Uterus (tissue), 4 donors: ENCODE data around the gene LUC7L2. TPM values are rescaled to one million over a fixed set of nuclear protein-coding genes. Genes with fewer than 3 reads are reported as not detected.

Experiments used
- DNase-seq, 2 donors: peaks; one replicate each; pipeline ENCODE4 v3.0.0-alpha.2; 2019 to 2020
- H3K27ac ChIP-seq, 2 donors: fragments of 200-600 bp; sonication (generic); 1 replicate in 1 of 2; 2 replicates in 1 of 2; pipeline ENCODE4 v1.5.1; 2016 to 2018
- H3K27me3 ChIP-seq, 2 donors: fragments of 200-600 bp; sonication (generic); one replicate each; pipeline ENCODE4 v1.5.1; 2018 to 2019; ENCODE audit warnings: control low read depth in 1 of 2
- H3K36me3 ChIP-seq, 2 donors: fragments of 200-600 bp; sonication (generic); one replicate each; pipeline ENCODE4 v1.5.1; 2019; ENCODE audit warnings: control low read depth in 1 of 2
- H3K4me1 ChIP-seq, 2 donors: fragments of 200-600 bp; sonication (generic); one replicate each; pipeline ENCODE4 v1.5.1; 2018 to 2019; ENCODE audit warnings: control low read depth in 1 of 2
- H3K4me3 ChIP-seq, 2 donors: fragments of 200-600 bp; sonication (generic); 1 replicate in 1 of 2; 2 replicates in 1 of 2; pipeline ENCODE4 v1.5.1; 2018 to 2019; ENCODE audit warnings: mild to moderate bottlenecking in 1 of 2
- H3K9me3 ChIP-seq, 2 donors: fragments of 200-600 bp; sonication (generic); one replicate each; pipeline ENCODE4 v1.5.1; 2019; ENCODE audit warnings: control low read depth in 1 of 2
- POLR2A ChIP-seq, 2 donors: fragments of 450-650 bp; IDR thresholded peaks; one replicate each; pipeline ENCODE4 v1.6.1; 2016; ENCODE audit warnings: antibody characterized with exemption in 2 of 2, mild to moderate bottlenecking in 1 of 2, moderate library complexity in 1 of 2
- intact Hi-C: fragments of 100-400 bp; cut with DNase I; formaldehyde crosslinking; loops from one replicate; pipeline ENCODE4 v1.15.1; 2023; ENCODE audit warnings: low total_unique reads
- total RNA-seq, 4 donors: library from RNA; depleted of rRNA in 3 of 4; stranded (reverse); fragments of >200 nt in 3 of 4; gene quantifications; one replicate each; pipeline versions ENCODE4 v1.1.0 to v1.2.4, GENCODE V29; 2014 to 2023
- TF ChIP-seq, protein P1 (sequence below), 4 experiments: fragments of 200-600 bp in 2 of 4; fragments of 450-650 bp in 2 of 4; sonication (generic) in 2 of 4; IDR thresholded peaks; one replicate each; pipeline ENCODE4 v1.5.1; 2016 to 2019; ENCODE audit warnings: antibody characterized with exemption in 4 of 4, mild to moderate bottlenecking in 2 of 4, moderate library complexity in 1 of 4
- donor health status: DM: yes; HTN: yes; CAD: no.

Gene LUC7L2
- total RNA-seq, 4 donors from 2014 or later, result 37.4 to 142 (median 72.6) TPM

DNA sequence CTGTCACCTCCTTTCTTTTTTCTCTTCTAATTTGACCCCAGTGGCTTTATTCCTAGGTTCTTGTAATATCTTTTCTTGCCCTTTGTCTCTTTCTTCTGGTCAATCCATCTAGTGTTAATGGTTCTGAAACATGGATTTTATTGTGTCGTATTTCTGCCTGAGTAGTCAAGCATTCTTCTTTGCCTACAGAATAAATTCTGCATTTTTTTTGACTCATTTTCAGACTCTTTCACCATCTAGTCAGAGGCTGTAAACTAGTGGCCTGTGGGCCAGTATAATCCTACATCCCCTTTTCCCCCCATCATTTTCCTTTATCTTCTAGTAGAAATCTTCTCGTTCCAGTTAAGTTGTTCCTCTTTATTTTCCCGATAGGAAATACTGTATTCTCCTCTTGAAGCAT lies 29.4 kb downstream of the LUC7L2 start:
- no peak for DNase-seq
- Histone ChIP-seq H3K27me3 (no peaks in the 10 kb centered on the region), H3K4me1 (no peaks in the 10 kb centered on the region), H3K9me3 (no peaks in the 10 kb centered on the region), H3K4me3 (no peak overlapping the region), H3K36me3 (no peaks in the 10 kb centered on the region), H3K27ac (no peak overlapping the region)
- TF ChIP-seq POLR2A (IDR thresholded peaks at IDR 0.05), result no peak
- TF ChIP-seq, protein P1, sequence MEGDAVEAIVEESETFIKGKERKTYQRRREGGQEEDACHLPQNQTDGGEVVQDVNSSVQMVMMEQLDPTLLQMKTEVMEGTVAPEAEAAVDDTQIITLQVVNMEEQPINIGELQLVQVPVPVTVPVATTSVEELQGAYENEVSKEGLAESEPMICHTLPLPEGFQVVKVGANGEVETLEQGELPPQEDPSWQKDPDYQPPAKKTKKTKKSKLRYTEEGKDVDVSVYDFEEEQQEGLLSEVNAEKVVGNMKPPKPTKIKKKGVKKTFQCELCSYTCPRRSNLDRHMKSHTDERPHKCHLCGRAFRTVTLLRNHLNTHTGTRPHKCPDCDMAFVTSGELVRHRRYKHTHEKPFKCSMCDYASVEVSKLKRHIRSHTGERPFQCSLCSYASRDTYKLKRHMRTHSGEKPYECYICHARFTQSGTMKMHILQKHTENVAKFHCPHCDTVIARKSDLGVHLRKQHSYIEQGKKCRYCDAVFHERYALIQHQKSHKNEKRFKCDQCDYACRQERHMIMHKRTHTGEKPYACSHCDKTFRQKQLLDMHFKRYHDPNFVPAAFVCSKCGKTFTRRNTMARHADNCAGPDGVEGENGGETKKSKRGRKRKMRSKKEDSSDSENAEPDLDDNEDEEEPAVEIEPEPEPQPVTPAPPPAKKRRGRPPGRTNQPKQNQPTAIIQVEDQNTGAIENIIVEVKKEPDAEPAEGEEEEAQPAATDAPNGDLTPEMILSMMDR (IDR thresholded peaks at IDR 0.05), result no peak
- intact Hi-C loops, result no loop called here

DNA sequence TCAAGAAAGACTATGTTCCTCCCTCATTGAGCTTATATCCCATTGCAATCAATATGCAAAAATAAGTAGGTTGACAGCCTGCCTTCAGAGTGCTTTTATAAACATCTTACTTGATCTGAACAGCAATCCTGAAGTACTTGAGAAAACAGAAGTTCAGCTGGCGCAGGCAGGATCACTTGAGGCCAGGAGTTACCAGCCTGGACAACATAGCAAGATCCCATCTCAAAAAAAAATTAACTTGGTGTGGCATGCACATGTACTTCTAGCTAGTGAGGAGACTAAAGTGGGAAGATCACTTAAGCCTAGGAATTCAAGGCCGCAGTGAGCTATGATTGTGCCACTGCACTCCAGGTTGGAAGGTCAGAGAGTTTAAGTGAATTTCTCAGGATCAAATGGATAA lies 30.1 kb downstream of the LUC7L2 start:
- Histone ChIP-seq H3K27ac (no peak overlapping the region), H3K4me1 (no peaks in the 10 kb centered on the region), H3K4me3 (no peak overlapping the region), H3K9me3 (no peaks in the 10 kb centered on the region), H3K36me3 (no peaks in the 10 kb centered on the region), H3K27me3 (no peaks in the 10 kb centered on the region)
- no peak for DNase-seq
- intact Hi-C loops, result no loop called here
- no peak for TF ChIP-seq POLR2A (IDR thresholded peaks at IDR 0.05)
- TF ChIP-seq, protein P1 (IDR thresholded peaks at IDR 0.05), result no peak

DNA sequence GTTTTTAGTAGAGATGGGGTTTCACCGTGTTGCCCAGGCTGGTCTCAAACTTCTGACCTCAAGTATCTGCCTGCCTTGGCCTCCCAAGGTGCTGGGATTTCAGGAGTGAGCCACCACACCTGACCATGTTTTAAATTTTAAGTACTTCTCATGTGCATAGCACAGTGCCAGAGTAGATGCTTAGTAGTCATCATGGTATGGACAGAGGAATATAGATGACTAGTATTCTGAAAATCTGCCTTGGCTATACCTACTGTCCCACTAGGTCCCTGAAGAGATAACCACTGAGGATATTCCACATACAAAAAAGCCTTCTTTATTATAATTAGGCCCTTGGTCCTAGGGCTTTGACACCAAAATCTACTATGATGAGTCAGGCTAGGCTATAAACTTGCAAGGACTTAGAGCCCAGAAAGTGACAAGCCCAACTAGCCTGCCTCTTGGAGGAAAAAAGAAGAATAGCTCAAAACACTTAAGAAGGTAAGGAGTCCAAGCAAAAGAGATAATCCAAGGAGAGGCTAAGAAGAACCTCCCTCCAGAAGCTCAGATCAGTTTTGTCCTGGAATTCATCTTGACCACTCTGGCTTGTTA lies 34.0 kb downstream of the LUC7L2 start:
- DNase-seq, result no peak
- Histone ChIP-seq H3K9me3 (no peaks in the 10 kb centered on the region), H3K4me3 (no peak overlapping the region), H3K36me3 (no peaks in the 10 kb centered on the region), H3K4me1 (no peaks in the 10 kb centered on the region), H3K27ac (no peak overlapping the region), H3K27me3 (no peaks in the 10 kb centered on the region)
- intact Hi-C loops, result no loop called here
- TF ChIP-seq, protein P1 (IDR thresholded peaks at IDR 0.05), result no peak
- TF ChIP-seq POLR2A (IDR thresholded peaks at IDR 0.05), result no peak

DNA sequence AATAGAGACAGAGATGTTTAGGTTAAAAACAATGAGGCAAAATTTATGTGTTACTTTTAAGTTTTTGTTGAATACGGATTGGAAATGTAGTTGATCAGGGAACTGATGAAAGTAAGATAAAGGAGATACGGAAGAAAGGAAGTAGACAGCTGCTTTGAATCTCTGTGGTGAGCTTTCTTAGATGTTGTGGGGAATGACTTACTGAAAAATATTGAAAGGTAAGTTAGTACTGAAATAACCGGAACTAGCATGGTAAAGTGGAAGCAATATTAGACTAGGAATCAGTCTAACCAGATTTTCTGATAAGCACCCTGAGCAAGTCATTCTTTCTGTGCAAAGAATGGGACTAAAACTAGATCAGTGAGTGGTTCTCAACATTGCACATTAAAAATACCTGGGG lies 34.8 kb downstream of the LUC7L2 start:
- no peaks in the 10 kb centered on the region for H3K36me3 ChIP-seq
- no peak overlapping the region for H3K4me3 ChIP-seq
- no peaks in the 10 kb centered on the region for H3K27me3 ChIP-seq
- no peaks in the 10 kb centered on the region for H3K9me3 ChIP-seq
- DNase-seq, result no peak
- H3K4me1 ChIP-seq, result no peaks in the 10 kb centered on the region
- intact Hi-C loops, result no loop called here
- no peak overlapping the region for H3K27ac ChIP-seq
- TF ChIP-seq POLR2A (IDR thresholded peaks at IDR 0.05), result no peak

DNA sequence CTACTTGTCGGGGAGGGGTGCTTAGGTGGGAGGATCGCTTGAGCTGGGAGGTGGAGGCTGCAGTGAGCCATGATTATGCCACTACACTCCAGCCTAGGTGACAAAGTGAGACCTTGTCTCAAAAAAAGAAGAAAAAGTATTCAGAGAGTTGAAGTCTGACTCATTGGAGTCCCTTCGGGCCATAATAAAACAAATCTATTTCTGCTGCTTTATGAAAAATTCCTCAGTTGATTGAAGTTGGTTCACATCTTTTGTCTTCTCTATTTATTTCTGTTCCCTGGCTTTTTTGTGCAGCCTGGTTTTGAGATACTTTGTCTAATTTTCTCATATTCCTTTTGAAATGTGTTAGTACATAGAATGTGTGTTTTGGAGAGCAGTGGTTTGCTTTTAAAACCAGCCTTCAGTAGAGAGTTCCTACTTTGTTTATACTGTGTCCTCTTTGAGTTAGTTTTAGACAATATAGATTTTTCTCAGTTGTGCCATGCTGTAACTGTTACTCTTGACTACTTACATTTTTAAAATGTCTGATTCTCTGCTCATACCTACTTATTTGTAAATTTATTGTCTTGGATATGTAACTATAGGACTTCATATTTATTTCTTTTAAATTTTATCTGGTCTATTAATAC lies 36.7 kb downstream of the LUC7L2 start:
- Histone ChIP-seq H3K27ac (no peak overlapping the region), H3K36me3 (no peaks in the 10 kb centered on the region), H3K4me1 (no peaks in the 10 kb centered on the region), H3K27me3 (no peaks in the 10 kb centered on the region), H3K4me3 (no peak overlapping the region), H3K9me3 (no peaks in the 10 kb centered on the region)
- intact Hi-C loops, result no loop called here
- TF ChIP-seq POLR2A (IDR thresholded peaks at IDR 0.05), result no peak
- TF ChIP-seq, protein P1 (IDR thresholded peaks at IDR 0.05), result no peak
- no peak for DNase-seq
